H9 (cell line): Measurements from ENCODE around the gene ISYNA1. TPM values are rescaled to one million over a fixed set of nuclear protein-coding genes. Genes with fewer than 3 reads are reported as not detected.

Source experiments
- DNase-seq: peaks from one replicate; pipeline ENCODE4 v3.0.0-alpha.2; 2017
- H2AFZ ChIP-seq: one replicate; pipeline ENCODE4 v1.6.1; 2013; ENCODE audit warnings: mild to moderate bottlenecking, low read length, control low read depth, moderate library complexity
- H2AK5ac ChIP-seq: 2 replicates; pipeline ENCODE4 v1.6.1; 2013; ENCODE audit warnings: low read length, control low read depth, mixed read lengths; ENCODE audit not compliant: insufficient read length
- H2BK120ac ChIP-seq: one replicate; pipeline ENCODE4 v1.6.1; 2013; ENCODE audit warnings: low read depth, mild to moderate bottlenecking, low read length, control low read depth, inconsistent platforms; ENCODE audit not compliant: poor library complexity, severe bottlenecking
- H2BK12ac ChIP-seq: 2 replicates; pipeline ENCODE4 v1.6.1; 2013; ENCODE audit warnings: low read length, control low read depth, mixed read lengths, low read depth; ENCODE audit not compliant: insufficient read length
- H2BK15ac ChIP-seq: 2 replicates; pipeline ENCODE4 v1.6.1; 2013; ENCODE audit warnings: low read depth, low read length, control low read depth
- H2BK20ac ChIP-seq: one replicate; pipeline ENCODE4 v1.6.1; 2013; ENCODE audit warnings: low read depth, mild to moderate bottlenecking, low read length, control low read depth, inconsistent platforms; ENCODE audit not compliant: poor library complexity, severe bottlenecking
- H2BK5ac ChIP-seq: 2 replicates; pipeline ENCODE4 v1.6.1; 2013; ENCODE audit warnings: low read length, control low read depth, mixed read lengths; ENCODE audit not compliant: insufficient read length
- H3K14ac ChIP-seq: 2 replicates; pipeline ENCODE4 v1.6.1; 2013; ENCODE audit warnings: low read length, control low read depth; ENCODE audit not compliant: insufficient read depth
- H3K18ac ChIP-seq: 2 replicates; pipeline ENCODE4 v1.6.1; 2013; ENCODE audit warnings: low read depth, mild to moderate bottlenecking, mixed read lengths, low read length, control low read depth; ENCODE audit not compliant: insufficient read length
- H3K23ac ChIP-seq: 2 replicates; pipeline ENCODE4 v1.6.1; 2013; ENCODE audit warnings: low read length, control low read depth, mixed read lengths, low read depth; ENCODE audit not compliant: insufficient read length
- H3K23me2 ChIP-seq: 2 replicates; pipeline ENCODE4 v1.6.1; 2013; ENCODE audit warnings: low read depth, mild to moderate bottlenecking, mixed read lengths, low read length, control low read depth; ENCODE audit not compliant: insufficient read length, poor library complexity, severe bottlenecking
- H3K27ac ChIP-seq: 2 replicates; pipeline ENCODE4 v1.5.1; 2013; ENCODE audit warnings: low read length, control low read depth, mixed read lengths, low read depth; ENCODE audit not compliant: insufficient read length
- H3K27me3 ChIP-seq: 2 replicates; pipeline ENCODE4 v1.6.1; 2013; ENCODE audit warnings: low read length, control low read depth, inconsistent platforms; ENCODE audit not compliant: insufficient read depth
- H3K4ac ChIP-seq: 2 replicates; pipeline ENCODE4 v1.6.1; 2013; ENCODE audit warnings: low read depth, mild to moderate bottlenecking, control low read depth, inconsistent platforms, low read length, moderate library complexity
- H3K4me1 ChIP-seq: 2 replicates; pipeline ENCODE4 v1.6.1; 2013; ENCODE audit warnings: low read length, control low read depth, inconsistent platforms; ENCODE audit not compliant: insufficient read depth
- H3K4me2 ChIP-seq: 2 replicates; pipeline ENCODE4 v1.6.1; 2013; ENCODE audit warnings: low read length, control low read depth, mixed read lengths; ENCODE audit not compliant: insufficient read length, insufficient read depth
- H3K56ac ChIP-seq: 2 replicates; pipeline ENCODE4 v1.6.1; 2013; ENCODE audit warnings: low read depth, mild to moderate bottlenecking, mixed read lengths, low read length, control low read depth; ENCODE audit not compliant: insufficient read length
- H3K79me1 ChIP-seq: 2 replicates; pipeline ENCODE4 v1.6.1; 2013; ENCODE audit warnings: low read depth, mild to moderate bottlenecking, moderate library complexity, low read length, control low read depth, inconsistent platforms; ENCODE audit not compliant: insufficient read depth, poor library complexity, severe bottlenecking
- H3K79me2 ChIP-seq: 2 replicates; pipeline ENCODE4 v1.6.1; 2013; ENCODE audit warnings: low read length, control low read depth, inconsistent platforms; ENCODE audit not compliant: insufficient read depth
- H3K9ac ChIP-seq: 2 replicates; pipeline ENCODE4 v1.6.1; 2013; ENCODE audit warnings: low read length, control low read depth, mixed read lengths; ENCODE audit not compliant: insufficient read length; ENCODE audit errors: extremely low read depth
- H3K9me3 ChIP-seq: one replicate; pipeline ENCODE4 v1.6.1; 2013; ENCODE audit warnings: low read depth, low read length, inconsistent platforms; ENCODE audit not compliant: control insufficient read depth
- H3T11ph ChIP-seq: one replicate; pipeline ENCODE4 v1.6.1; 2013; ENCODE audit warnings: mild to moderate bottlenecking, low read length, control low read depth, inconsistent platforms
- H4K20me1 ChIP-seq: one replicate; pipeline ENCODE4 v1.6.1; 2013; ENCODE audit not compliant: control insufficient read depth, insufficient read length, insufficient read depth
- H4K5ac ChIP-seq: 2 replicates; pipeline ENCODE4 v1.6.1; 2013; ENCODE audit warnings: low read depth, mild to moderate bottlenecking, mixed read lengths, low read length, control low read depth; ENCODE audit not compliant: insufficient read length
- H4K8ac ChIP-seq: replicated peaks from 2 replicates; pipeline ENCODE4 v1.6.1; 2013; ENCODE audit warnings: low read length, control low read depth, mixed read lengths, low read depth; ENCODE audit not compliant: insufficient read length
- H4K91ac ChIP-seq: 2 replicates; pipeline ENCODE4 v1.6.1; 2013; ENCODE audit warnings: low read depth, mild to moderate bottlenecking, moderate library complexity, mixed read lengths, low read length, control low read depth; ENCODE audit not compliant: insufficient read length
- H3K27ac Mint-ChIP-seq, 3 experiments: 2 replicates in 2 of 3; 3 replicates in 1 of 3; pipeline ENCODE4 v1.8.0; 2020 to 2021; ENCODE audit warnings: mixed read lengths in 3 of 3, mild to moderate bottlenecking in 1 of 3, moderate library complexity in 1 of 3
- H3K27me3 Mint-ChIP-seq: 2 replicates; pipeline ENCODE4 v1.8.0; 2021; ENCODE audit warnings: low read depth, mild to moderate bottlenecking, moderate library complexity, mixed read lengths
- H3K36me3 Mint-ChIP-seq, 3 experiments: 2 replicates in 2 of 3; 3 replicates in 1 of 3; pipeline ENCODE4 v1.8.0; 2020 to 2021; ENCODE audit warnings: low read depth in 3 of 3, mixed read lengths in 3 of 3; ENCODE audit not compliant: insufficient read depth in 1 of 3
- H3K4me1 Mint-ChIP-seq, 2 experiments: 2 replicates each; pipeline ENCODE4 v1.8.0; 2020; ENCODE audit warnings: mixed read lengths in 2 of 2
- H3K4me3 Mint-ChIP-seq, 2 experiments: 2 replicates in 1 of 2; 3 replicates in 1 of 2; pipeline ENCODE4 v1.8.0; 2020 to 2021; ENCODE audit warnings: mild to moderate bottlenecking in 2 of 2, mixed read lengths in 2 of 2, moderate library complexity in 1 of 2
- H3K9me3 Mint-ChIP-seq, 2 experiments: 2 replicates in 1 of 2; 3 replicates in 1 of 2; pipeline ENCODE4 v1.8.0; 2020; ENCODE audit warnings: mild to moderate bottlenecking in 2 of 2, mixed read lengths in 2 of 2, moderate library complexity in 1 of 2
- WGBS: extraction: QIAGEN DNeasy Blood & Tissue Kit; methylation state at CpG from one replicate; pipeline ENCODE4 v1.1.7; 2013; ENCODE audit warnings: missing lambda C conversion rate, low lambda C conversion rate, mixed read lengths; ENCODE audit not compliant: insufficient read length; ENCODE audit errors: extremely low coverage; 5-methylcytosine and 5-hydroxymethylcytosine counted together
- total RNA-seq: library from RNA; stranded (reverse); gene quantifications from 2 replicates; pipeline ENCODE4 v1.2.1, GENCODE V29; 2021
- TF ChIP-seq, protein P1 (sequence below): fragments of 200-600 bp; sonication (generic); conservative IDR thresholded peaks from 3 replicates; pipeline ENCODE4 v1.8.0; 2021; ENCODE audit warnings: antibody characterized with exemption, mild to moderate bottlenecking

The ISYNA1 gene
- total RNA-seq, 1 experiment from 2014 or later = 241 TPM

DNA sequence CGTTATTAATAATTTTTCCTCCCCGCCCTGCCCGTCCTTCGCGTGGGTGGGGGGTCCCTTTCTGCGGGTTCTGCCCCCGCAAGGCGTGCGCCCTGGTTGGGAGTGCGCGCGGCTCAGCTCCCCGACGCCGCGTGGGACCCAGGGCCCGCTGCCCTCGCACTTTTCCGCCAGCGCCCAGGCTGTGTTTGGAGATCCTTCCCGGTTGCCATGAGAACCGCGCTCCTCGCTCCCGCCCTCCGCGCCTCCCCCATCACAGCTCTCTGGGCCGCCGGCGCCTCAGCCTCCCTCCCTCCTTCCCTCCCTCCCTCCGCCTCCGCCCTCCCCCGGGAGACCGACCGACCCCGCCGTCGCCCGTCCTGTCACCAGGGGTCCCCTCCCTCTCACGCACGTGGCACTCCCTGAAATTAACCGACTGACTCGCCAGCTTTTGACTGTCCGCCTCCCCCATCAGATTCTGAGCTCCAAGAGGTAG lies 21.1 kb downstream of the ISYNA1 start:
- no CpG with 5 or more reads among the region's 44 CpGs for WGBS

More for the DNA sequence above, 21.1 kb downstream of the ISYNA1 start:
- no peaks in the 10 kb centered on the region for H4K20me1 ChIP-seq
- Mint-ChIP-seq H3K36me3 (no peaks in the 10 kb centered on the region; a peak in 1 of 7 replicates), H3K4me1 (peaks cover 19 to 48% of the 10 kb centered on the region in 2 experiments), H3K27me3 (peaks cover 63% of the 10 kb centered on the region), H3K4me3 (peak overlapping the region; percentile 66 to 84), H3K27ac (peak overlapping the region in 2 of 3 experiments; percentile 95 to 99; a peak in 6 of 7 replicates), H3K9me3 (no peaks in the 10 kb centered on the region; a peak in 2 of 5 replicates)
- no peak overlapping the region for H3K27ac ChIP-seq
- no peak overlapping the region for H2AK5ac ChIP-seq
- peak overlapping the region; percentile 93; the same call in 1 of the 2 replicates for H3K14ac ChIP-seq
- H3K56ac ChIP-seq = no peak overlapping the region
- H4K91ac ChIP-seq = no peak overlapping the region
- no peak overlapping the region for H2BK12ac ChIP-seq
- no peak overlapping the region for H4K5ac ChIP-seq
- H2BK120ac ChIP-seq = peak overlapping the region; percentile 94
- H2BK20ac ChIP-seq = no peak overlapping the region
- H3K23me2 ChIP-seq = peaks cover 14% of the 10 kb centered on the region
- no peak overlapping the region for H3T11ph ChIP-seq
- peak overlapping the region; percentile 35 for H3K4me2 ChIP-seq
- H2BK15ac ChIP-seq = no peak overlapping the region
- H3K9ac ChIP-seq = no peak overlapping the region
- H3K79me2 ChIP-seq = no peaks in the 10 kb centered on the region
- peak; percentile 87 for DNase-seq
- H4K8ac ChIP-seq = no peak overlapping the region
- H3K4ac ChIP-seq = peak overlapping the region; percentile 28; the same call in 1 of the 2 replicates
- no peaks in the 10 kb centered on the region; the same call in 1 of the 2 replicates for H3K27me3 ChIP-seq
- no peak overlapping the region for H3K23ac ChIP-seq
- no peaks in the 10 kb centered on the region for H3K9me3 ChIP-seq
- TF ChIP-seq, protein P1, sequence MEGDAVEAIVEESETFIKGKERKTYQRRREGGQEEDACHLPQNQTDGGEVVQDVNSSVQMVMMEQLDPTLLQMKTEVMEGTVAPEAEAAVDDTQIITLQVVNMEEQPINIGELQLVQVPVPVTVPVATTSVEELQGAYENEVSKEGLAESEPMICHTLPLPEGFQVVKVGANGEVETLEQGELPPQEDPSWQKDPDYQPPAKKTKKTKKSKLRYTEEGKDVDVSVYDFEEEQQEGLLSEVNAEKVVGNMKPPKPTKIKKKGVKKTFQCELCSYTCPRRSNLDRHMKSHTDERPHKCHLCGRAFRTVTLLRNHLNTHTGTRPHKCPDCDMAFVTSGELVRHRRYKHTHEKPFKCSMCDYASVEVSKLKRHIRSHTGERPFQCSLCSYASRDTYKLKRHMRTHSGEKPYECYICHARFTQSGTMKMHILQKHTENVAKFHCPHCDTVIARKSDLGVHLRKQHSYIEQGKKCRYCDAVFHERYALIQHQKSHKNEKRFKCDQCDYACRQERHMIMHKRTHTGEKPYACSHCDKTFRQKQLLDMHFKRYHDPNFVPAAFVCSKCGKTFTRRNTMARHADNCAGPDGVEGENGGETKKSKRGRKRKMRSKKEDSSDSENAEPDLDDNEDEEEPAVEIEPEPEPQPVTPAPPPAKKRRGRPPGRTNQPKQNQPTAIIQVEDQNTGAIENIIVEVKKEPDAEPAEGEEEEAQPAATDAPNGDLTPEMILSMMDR = no peak
- peaks cover 4% of the 10 kb centered on the region; the same call in 1 of the 2 replicates for H3K4me1 ChIP-seq
- H3K18ac ChIP-seq = peak overlapping the region; percentile 94
- no peak overlapping the region for H2AFZ ChIP-seq
- no peaks in the 10 kb centered on the region for H3K79me1 ChIP-seq
- H2BK5ac ChIP-seq = no peak overlapping the region
